SKM-1 (cell line): Measurements from ENCODE around the gene ITGB2.

Experiments
- DNase-seq: peaks from one replicate; lab custom pipeline; 2025; ENCODE audit not compliant: unreplicated experiment; lab: John Stamatoyannopoulos, UW

ITGB2 gene

GRCh38 chr21:44898851-44899767 lies 21.6 kb downstream of the ITGB2 start:
- no peak for DNase-seq

GRCh38 chr21:44898011-44898488 lies 22.6 kb downstream of the ITGB2 start:
- DNase-seq = no peak

DNA sequence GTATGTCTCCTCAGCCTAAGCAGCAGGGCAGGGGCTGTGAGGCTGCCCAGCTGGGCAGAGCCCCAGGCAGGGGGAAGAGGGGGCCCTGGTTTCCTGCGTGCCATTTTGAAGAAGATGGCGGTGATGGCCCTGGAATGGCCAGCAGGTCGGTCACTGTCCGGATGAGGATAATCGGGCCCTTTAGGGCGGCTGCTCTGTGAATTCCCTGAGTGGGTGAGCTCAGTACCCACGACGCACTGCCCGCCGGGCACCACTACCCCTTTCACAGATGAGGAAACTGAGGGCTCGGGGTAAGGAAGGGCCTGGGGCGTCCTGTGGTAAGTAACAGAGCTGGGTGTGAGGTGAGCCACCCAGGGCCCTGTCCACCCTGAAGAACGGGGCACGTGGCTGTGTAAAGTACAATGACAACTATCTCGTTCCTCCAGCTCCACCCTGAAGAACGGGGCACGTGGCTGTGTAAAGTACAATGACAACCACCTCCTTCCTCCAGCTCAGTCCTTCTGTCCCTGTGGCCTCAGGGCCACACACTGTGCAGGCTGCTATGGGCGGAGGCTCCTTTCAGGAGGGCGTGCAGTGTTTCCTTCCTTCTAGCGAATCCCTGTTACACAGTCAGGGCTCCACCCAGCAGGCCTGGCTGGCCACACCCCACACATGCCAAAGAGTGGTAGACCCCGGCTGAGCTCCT lies 23.2 kb downstream of the ITGB2 start:
- DNase-seq = no peak

DNA sequence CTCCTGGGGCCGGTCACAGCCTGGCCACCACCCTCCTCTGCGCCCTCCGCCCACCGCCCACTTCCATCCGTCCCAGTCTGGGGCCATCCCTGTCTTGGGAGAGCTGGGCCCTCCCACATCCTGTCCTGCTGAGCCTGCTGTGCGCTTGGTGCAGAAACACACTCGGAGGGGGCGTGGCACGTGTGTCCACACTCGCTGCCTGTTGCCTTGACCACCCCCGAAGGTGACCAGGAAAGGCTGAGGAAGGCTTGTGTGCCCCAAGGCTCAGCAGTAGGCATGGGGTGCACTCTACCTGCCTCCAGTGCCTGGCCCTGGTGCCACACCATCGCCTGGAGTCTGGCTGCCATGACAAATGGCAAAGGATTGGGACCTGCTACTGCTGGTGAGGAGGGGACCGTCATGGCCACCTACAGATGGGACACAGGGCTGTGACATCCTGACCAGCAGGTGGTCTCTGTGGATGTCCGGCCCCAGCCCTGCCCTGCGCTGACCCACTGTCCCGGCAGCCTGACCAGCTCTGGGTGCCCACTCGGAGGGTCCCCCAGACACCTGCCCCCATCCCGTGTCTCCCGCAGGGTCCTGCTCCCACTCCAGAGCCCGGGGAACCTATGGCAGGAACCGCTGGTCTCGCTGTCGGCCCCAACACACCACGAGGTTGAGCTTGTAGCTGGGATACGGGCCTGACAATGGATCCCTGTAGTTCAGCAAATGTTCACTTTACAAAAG lies 24.0 kb downstream of the ITGB2 start:
- no peak for DNase-seq

DNA sequence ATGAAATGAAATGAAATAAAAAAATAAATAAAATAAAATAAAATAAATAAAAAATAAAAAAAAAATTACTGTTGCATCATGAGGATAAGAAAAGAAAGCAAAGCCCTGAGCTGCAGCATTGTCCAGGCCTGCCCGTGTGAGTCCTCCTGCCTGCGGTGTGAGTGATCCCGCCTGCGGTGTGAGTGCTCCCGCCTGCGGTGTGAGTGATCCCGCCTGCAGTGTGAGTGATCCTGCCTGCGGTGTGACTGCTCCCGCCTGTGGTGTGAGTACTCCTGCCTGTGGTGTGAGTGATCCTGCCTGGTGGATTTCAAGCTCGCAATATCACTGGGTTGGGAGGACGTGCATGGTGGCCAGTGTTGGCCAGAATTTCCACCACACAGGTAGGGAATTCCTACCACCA lies 24.8 kb downstream of the ITGB2 start:
- DNase-seq = no peak

DNA sequence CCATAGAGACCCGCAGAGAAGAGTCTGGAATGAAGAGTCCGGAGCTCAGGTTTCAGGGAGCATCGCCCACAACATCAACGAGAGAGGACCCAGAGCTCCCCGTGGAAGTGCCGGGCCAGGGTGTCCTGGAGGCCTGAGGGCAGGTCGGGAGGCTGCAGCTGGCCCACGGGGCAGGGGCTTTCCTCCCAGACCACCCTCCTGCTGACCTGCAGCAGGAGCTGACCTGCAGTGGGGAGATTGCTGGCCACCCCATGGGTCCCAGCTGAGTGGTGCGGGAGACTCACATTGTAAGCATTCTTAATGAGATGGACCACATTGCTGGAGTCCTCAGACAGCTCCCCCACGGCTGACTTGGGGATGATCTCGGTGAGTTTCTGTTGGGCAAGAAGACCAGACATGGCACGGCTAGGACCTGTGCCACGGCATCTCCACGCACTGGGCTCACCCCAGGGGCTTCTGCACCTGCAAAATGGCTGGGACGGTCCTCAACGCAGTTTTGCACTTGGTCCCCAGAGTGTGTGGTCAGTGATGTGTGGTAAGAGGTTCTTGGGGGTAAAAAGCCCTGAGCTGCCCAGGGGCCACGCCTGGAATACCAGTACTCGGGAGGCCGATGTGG lies 25.9 kb downstream of the ITGB2 start:
- DNase-seq = no peak

DNA sequence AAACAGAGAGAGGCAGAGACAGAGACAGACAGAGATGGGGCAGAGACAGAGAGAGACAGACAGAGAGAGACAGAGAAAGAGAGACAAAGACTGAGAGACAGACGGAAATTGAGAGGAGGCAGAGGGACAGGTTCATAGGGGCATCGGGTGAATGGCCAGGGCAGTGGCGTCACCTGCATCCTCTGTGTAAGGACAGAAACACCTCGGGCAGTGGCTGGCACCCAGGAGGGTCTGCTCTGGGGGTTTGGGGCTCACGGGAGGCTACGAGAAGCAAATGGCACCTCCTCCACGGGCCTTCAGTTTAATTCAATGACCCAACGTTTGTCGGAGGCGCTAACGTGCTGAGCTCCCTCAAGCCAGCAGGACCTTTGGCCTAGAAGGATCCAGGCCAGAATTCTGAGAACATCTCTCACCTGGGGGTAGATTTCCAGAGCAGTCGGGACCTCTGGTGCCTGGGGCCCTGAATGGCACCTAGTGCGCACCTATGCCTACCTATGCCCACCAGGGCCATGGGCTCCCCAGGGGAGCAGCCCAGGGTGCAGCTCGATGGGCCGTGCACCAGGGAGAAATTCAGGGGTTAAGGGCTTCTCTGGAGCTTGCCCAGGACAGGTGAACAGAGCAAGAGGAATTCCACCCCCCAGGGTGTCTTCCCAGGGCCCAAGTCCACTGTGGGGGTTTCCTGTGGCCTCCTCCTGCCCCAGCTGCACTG lies 26.6 kb downstream of the ITGB2 start:
- no peak for DNase-seq

GRCh38 chr21:44893278-44893556 lies 27.5 kb downstream of the ITGB2 start:
- no peak for DNase-seq

GRCh38 chr21:44892536-44893277 lies 28.0 kb downstream of the ITGB2 start:
- DNase-seq = no peak

DNA sequence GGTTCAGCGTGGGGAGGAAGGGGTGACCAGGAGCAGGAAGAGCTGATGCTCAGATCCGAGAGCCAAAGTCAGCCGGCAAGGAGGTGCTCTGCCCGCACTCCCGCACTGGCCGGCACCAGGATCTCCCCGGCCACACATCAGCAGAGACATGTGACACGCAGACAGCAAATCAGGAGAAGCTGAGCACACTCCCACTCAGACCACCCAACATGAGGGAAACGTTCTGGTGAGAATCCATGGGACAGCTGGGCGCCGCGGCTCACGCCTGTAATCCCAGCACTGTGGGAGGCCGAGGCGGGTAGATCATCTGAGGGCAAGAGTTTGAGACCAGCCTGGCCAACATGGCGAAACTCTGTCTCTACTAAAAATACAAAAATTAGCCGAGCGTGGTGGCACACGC lies 28.6 kb downstream of the ITGB2 start:
- no peak for DNase-seq

- no peak for DNase-seq
Measured at GRCh38 chr21:44891631-44892031, 29.1 kb downstream of the ITGB2 start.

DNA sequence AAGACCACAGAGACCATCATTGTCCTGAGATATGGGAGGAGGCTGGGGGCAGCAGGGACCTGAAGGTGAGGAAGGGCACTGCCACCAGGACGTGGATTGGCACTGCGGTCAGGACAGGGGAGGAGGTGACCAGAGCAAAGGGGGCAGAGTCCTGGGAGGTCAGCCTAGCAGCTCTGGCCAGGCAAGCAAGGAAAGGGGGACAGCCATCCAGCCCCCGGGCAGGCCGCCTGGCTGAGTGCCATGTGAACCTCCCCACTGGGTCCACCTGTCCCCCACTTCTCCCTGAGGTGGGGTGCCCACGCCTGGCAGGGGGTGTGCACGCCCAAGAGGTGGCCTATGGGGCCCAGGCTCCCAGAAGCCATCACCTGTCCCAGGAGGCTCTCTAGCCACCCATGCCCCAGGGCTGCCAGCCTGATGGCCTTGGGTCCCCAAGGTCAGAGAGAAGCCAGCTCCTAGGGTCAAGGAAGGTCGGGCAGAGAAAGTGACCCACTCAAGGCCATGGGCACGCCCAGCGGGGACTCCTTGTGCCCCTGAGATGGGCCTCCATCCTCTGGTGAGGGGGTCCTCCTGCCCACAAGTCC lies 29.6 kb downstream of the ITGB2 start:
- DNase-seq = no peak

DNA sequence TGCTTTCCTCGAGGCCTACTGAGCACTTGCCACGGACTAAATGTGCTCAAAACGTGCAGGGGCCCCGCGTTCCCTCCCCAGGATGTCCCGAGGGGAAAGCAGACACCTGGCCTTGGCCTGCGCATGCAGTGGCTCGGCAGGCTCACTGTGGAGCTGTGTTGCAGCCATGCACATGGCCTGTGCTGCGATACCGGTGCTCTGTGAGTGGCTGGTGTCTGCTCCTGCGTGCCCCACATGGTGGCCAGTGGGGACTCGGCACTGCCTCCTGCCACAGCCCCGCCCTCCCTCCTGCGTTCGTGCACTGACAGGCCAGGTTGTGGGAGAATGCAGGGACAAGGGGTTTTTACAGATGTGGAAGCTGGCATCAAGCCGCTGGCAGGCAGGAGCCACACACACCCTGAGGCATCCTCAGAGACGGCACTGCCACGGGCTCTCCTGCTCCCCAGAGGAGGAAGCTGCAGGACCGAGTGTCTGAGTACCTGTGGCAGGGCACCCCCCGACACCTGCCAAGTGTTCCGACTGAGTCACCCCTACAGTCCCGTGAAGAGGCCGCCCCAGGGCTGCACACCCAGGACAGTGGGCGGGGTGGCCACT lies 30.3 kb downstream of the ITGB2 start:
- DNase-seq = no peak

- DNase-seq = no peak
Measured at GRCh38 chr21:44889625-44890337, 30.9 kb downstream of the ITGB2 start.

DNA sequence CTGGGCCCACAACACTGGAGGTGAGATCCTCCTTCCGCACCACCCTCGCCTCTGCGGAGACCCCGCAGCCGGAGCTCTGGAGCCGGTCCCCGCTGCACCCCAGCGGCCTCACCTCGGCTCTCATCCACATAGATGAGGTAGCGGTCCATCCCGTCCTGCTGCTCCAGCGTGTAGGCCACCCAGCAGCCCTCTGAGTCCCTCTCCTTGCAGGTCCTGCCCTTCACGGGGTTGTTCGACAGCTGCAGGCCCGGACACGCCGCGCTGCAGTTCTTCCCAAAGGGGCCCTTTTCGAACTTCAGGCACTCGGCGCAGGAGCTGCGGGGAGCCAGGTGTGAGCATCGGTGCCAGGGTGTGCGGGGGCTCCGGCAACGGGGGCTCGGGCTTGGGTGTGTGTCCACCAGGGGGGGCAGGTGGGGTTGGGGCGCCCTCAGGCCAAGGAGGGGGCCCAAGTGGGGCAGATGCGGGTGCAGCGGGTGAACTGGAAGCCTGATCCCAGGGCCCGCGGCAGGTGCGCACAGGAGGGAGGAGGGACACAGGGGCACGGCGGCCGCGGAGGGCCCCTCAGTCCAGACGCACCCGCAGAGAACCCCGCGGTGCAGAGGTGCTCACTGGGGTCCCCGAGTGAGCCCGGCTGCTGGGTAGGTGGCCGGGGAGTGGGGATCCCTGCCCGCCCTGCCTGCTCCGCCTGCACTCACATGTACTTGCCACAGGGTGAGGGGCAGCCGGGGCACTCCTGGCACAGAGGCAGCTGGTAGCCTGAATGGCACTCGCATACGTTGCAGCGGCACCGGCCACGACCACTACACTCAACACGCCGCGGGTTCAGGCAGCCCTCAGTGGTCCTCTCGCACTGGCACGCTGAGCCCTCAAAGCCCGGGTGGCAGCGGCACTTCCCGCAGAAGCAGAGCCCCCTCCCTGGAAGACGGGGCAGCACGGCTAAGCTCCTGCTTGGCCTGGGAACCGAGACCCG lies 31.8 kb downstream of the ITGB2 start:
- DNase-seq = no peak

GRCh38 chr21:44887807-44888580 lies 32.7 kb downstream of the ITGB2 start:
- no peak for DNase-seq
